Pancreas (tissue), 10 donors: ENCODE measurements around the gene OTOG. TPM values are rescaled to one million over a fixed set of nuclear protein-coding genes. Genes with fewer than 3 reads are reported as not detected.

Experiments
- ATAC-seq, 4 donors: fragments of 200-7000 bp; cut with Tn5 transposase; one replicate each; pipeline versions ENCODE4 v1.8.0 to v1.9.1; 2020; ENCODE audit warnings: mild to moderate bottlenecking in 4 of 4, moderate library complexity in 4 of 4
- DNase-seq, 6 donors: peaks; one replicate each; pipeline ENCODE4 v3.0.0-alpha.2; 2020
- FAIRE-seq: peaks from 2 replicates; lab custom pipeline; 2012; peaks lifted over from hg19 to GRCh38; lab: Jason Lieb, UNC
- H3K27ac ChIP-seq, 4 donors: fragments of 200-600 bp; sonication (generic); 1 replicate in 3 of 4; 2 replicates in 1 of 4; pipeline versions ENCODE4 v1.5.0 to v1.8.0; 2020
- H3K27me3 ChIP-seq, 4 donors: fragments of 200-600 bp; one replicate each; pipeline ENCODE4 v1.8.0; 2021
- H3K36me3 ChIP-seq, 3 donors: fragments of 200-600 bp; sonication (generic) in 1 of 3; one replicate each; pipeline versions ENCODE4 v1.5.0 to v1.8.0; 2020 to 2021
- H3K4me1 ChIP-seq, 3 donors: fragments of 200-600 bp; one replicate each; pipeline ENCODE4 v1.8.0; 2021
- H3K4me3 ChIP-seq, 4 donors: fragments of 200-600 bp; sonication (generic) in 2 of 4; one replicate each; pipeline versions ENCODE4 v1.5.0 to v1.8.0; 2020 to 2021
- H3K9me3 ChIP-seq, 4 donors: fragments of 200-600 bp; one replicate each; pipeline ENCODE4 v1.8.0; 2021
- WGBS, 2 donors: extraction: QIAGEN DNeasy Blood & Tissue Kit; methylation state at CpG; one replicate each; pipeline ENCODE4 v1.1.7; 2013; 5-methylcytosine and 5-hydroxymethylcytosine counted together
- intact Hi-C, 3 donors: fragments of 100-400 bp; cut with DNase I; formaldehyde crosslinking; loops; one replicate each; pipeline versions ENCODE4 v1.11.1 to v1.14.2; 2022
- polyA plus RNA-seq, 2 donors: library from polyadenylated mRNA; stranded (reverse); fragments of 200-250 nt; gene quantifications; one replicate each; pipeline ENCODE4 v1.2.3, GENCODE V29; 2013
- total RNA-seq, 6 donors: library from RNA; stranded (reverse); fragmentation: NEBNext Ultra II Directional in 4 of 6; extraction: Animal tissue kit (Norgen Biotek cat#: 25700) in 4 of 6; gene quantifications; one replicate each; pipeline versions ENCODE4 v1.2.1 to v1.2.4, GENCODE V29; 2021 to 2023
- TF ChIP-seq, protein P1 (sequence below), 4 donors: fragments of 200-600 bp; sonication (generic) in 3 of 4; IDR thresholded peaks; one replicate each; pipeline versions ENCODE4 v1.5.0 to v1.8.0; 2021; ENCODE audit warnings: antibody characterized with exemption in 4 of 4
- donor health status: healthy with polysubstance abuse.
- donor health status: DM: no; HTN: no; CAD: no; lungs with moderate emphysema.
- donor health status: DM: no; HTN: no; CAD: no.
- donor health status: control.
- donor health status: control.
- donor health status: Bipolar disorder and iron deficiency.
- donor health status: DM: yes; HTN: yes; CAD: no.
- donor health status: DM: no; HTN: no; CAD: no.
- donor health status: DM: no; HTN: no; CAD: no.
- donor health status: DM: yes; HTN: yes; CAD: no.

OTOG gene
- total and polyA plus RNA-seq, 8 donors = not detected

DNA sequence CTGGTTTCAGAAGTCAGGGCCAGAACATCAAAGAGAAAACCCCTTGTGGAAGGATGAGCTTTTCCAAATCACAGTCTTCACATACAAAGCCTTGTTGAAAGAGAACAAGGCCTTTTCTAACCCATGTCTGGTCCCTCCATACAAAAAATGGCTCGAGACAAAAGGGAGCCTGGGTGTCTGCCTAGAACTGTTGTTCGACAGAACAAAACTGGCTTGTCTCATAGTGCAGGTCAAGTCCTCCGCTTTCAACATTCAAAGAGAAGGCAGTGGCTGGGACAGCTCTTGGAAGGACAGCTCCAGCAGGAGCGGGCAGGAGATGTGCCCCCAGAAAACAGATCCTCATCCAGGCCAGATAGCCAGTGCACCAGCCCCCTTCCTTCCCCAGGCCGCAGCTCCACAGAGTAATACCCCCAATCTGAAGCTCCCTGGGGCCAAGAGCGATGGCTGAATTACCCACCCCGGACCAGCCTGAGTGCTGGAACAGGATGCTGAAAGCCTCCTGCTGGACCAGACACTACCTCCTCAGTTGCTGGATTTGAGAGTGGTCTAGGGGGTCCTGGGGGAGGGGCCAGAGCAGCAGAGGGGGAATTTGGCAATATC, 30.4 kb upstream of the OTOG start:
- 86% methylated on average over 7 of the region's 7 CpGs for WGBS, 2 donors
- DNase-seq (no peak), FAIRE-seq (no peak), ATAC-seq (no peak)
- Histone ChIP-seq H3K9me3 (no peaks in the 10 kb centered on the region), H3K4me1 (no peaks in the 10 kb centered on the region), H3K27me3 (no peaks in the 10 kb centered on the region), H3K4me3 (no peak overlapping the region), H3K27ac (no peak overlapping the region), H3K36me3 (no peaks in the 10 kb centered on the region)
- intact Hi-C loops = no loop called here
- TF ChIP-seq, protein P1, sequence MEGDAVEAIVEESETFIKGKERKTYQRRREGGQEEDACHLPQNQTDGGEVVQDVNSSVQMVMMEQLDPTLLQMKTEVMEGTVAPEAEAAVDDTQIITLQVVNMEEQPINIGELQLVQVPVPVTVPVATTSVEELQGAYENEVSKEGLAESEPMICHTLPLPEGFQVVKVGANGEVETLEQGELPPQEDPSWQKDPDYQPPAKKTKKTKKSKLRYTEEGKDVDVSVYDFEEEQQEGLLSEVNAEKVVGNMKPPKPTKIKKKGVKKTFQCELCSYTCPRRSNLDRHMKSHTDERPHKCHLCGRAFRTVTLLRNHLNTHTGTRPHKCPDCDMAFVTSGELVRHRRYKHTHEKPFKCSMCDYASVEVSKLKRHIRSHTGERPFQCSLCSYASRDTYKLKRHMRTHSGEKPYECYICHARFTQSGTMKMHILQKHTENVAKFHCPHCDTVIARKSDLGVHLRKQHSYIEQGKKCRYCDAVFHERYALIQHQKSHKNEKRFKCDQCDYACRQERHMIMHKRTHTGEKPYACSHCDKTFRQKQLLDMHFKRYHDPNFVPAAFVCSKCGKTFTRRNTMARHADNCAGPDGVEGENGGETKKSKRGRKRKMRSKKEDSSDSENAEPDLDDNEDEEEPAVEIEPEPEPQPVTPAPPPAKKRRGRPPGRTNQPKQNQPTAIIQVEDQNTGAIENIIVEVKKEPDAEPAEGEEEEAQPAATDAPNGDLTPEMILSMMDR (IDR thresholded peaks at IDR 0.05) = no peak

DNA sequence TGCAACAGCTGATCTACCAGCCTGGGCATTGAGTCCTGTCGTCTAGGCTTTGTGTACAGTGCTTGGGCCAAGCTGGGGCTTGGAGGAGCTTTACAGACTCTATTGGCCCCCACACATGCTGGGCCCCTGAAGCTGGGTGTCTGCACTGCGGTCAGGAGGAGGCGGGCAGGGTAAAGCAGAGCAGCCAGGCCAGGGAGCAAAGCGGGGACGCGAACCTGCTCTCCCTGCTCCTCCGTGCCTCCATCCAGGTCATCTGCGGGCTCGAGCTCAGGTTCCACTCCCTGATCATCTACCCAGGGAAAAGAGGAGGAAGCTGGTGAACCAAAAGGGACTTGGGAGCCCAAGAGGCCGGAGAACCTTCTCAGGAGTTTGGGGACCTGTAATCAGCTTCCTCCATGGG, 29.9 kb upstream of the OTOG start:
- intact Hi-C loops = no loop called here
- H3K36me3 ChIP-seq = no peaks in the 10 kb centered on the region
- no peak overlapping the region for H3K27ac ChIP-seq
- H3K27me3 ChIP-seq = no peaks in the 10 kb centered on the region
- no peaks in the 10 kb centered on the region for H3K9me3 ChIP-seq
- no peaks in the 10 kb centered on the region for H3K4me1 ChIP-seq
- DNase-seq (no peak), FAIRE-seq (no peak), ATAC-seq (no peak)
- TF ChIP-seq, protein P1 (IDR thresholded peaks at IDR 0.05) = no peak
- 85 to 86% methylated on average over 10 of the region's 10 CpGs for WGBS, 2 donors
- no peak overlapping the region for H3K4me3 ChIP-seq

DNA sequence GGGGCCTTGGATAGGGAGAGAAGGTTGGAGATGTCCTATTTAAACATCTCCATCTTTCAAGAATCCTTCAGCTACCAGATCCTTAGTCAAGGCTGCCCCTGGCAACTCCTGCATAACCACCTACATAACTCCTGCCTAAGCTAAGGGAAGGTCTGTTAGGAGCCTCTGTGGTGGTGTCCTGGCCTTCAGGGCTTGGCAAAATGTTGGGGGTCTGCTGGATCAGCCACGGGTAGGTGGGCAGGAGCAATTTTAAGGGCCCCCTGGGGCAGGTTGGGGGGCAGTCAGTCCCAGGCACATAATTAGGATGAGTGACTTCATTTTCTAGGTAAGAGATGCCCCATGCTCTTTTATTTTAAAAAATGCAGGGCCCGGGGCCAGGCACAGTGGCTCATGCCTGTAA, 28.7 kb upstream of the OTOG start:
- TF ChIP-seq, protein P1 (IDR thresholded peaks at IDR 0.05) = no peak
- H3K36me3 ChIP-seq = no peaks in the 10 kb centered on the region
- intact Hi-C loops = no loop called here
- H3K9me3 ChIP-seq = no peaks in the 10 kb centered on the region
- H3K27me3 ChIP-seq = no peaks in the 10 kb centered on the region
- H3K27ac ChIP-seq = no peak overlapping the region
- H3K4me3 ChIP-seq = no peak overlapping the region
- 56 to 78% methylated on average over 2 of the region's 2 CpGs for WGBS, 2 donors
- DNase-seq = no peak
- ATAC-seq = no peak
- no peaks in the 10 kb centered on the region for H3K4me1 ChIP-seq
- FAIRE-seq = no peak

DNA sequence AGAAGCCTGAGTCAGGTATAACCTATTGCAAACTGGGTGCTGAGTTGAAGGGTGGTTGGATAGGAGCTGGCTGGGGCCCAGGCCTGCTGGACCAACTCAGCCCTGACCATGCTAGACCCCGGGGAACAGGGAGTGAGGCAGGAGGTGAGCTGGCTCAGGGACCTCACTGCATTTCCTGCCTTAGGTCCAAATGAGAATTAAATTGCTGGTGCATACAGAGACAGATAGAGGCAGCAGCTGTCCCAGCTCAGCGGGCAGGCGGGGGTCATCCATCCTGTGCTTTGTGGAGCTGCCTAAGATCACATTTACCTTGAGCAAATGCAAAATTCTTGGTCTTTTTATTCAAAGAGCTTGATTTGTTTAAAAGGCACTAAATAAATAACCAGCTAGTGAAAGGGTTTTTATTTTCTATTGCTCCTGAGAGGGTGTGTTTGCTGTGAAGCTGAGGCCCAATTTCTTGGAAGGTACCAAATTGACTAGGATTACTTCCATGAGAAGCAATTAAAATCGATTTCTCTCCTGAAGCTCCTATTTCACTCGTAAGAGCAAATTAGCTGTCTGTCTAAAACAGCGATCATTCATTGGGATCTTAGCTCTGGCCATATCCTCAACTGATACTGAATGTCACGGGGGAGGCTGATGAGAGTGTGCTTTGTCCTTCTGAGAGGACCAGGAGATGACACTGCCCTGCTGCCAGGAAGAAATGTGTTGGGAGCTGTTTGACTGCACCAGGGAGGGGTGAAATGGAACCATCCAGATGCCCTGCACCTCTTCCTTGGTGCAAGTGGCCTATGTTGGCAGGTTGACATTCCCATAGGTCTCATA, 27.8 kb upstream of the OTOG start:
- no peak overlapping the region for H3K27ac ChIP-seq
- DNase-seq = no peak
- H3K4me1 ChIP-seq = no peaks in the 10 kb centered on the region
- no peak for FAIRE-seq
- no peaks in the 10 kb centered on the region for H3K9me3 ChIP-seq
- no peaks in the 10 kb centered on the region for H3K27me3 ChIP-seq
- H3K36me3 ChIP-seq = no peaks in the 10 kb centered on the region
- intact Hi-C loops = no loop called here
- 78 to 79% methylated on average over 7 of the region's 7 CpGs for WGBS, 2 donors
- H3K4me3 ChIP-seq = no peak overlapping the region
- no peak for ATAC-seq
- TF ChIP-seq, protein P1 (IDR thresholded peaks at IDR 0.05) = no peak
